ENCODE measurements around the gene ABTB1.

DNA sequence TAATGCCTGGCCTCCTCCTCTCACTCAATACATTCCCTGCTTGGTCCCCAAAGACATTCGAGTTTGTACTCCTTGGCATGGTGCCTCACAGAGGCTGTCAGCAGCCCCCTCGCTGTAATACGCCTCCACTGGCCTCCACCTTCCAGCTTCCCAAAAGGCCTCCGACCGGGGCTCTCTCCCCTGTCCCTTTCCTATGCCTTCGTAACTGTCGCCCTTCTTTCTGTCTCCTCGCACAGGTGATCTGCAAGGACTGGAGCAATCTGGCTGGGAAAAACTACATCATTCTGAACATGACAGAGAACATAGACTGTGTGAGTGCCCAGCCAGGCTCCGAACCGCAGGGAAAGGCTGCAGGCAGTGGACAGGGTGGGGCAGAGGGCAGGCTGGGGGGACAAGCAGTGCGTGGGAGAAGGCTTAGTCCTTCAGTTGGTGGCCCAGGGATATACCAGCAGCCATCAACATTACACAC, 10.7 kb upstream of the ABTB1 start:
- TF ChIP-seq POLR2A (IDR thresholded peaks at IDR 0.05) (no peak), CTCF (IDR thresholded peaks at IDR 0.05) (no peak), POLR2AphosphoS5 (IDR thresholded peaks at IDR 0.05) (no peak), EP300 (IDR thresholded peaks at IDR 0.05) (no peak)
